Measurements from ENCODE around the gene PTER.

PTER gene, protein sequence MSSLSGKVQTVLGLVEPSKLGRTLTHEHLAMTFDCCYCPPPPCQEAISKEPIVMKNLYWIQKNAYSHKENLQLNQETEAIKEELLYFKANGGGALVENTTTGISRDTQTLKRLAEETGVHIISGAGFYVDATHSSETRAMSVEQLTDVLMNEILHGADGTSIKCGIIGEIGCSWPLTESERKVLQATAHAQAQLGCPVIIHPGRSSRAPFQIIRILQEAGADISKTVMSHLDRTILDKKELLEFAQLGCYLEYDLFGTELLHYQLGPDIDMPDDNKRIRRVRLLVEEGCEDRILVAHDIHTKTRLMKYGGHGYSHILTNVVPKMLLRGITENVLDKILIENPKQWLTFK

GRCh38 chr10:16436758-16437539, at the start of gene PTER:
Gene PTER, plus strand, starts transcription at chr10:16437010. Its CDS starts 47,375 bp downstream, at chr10:16484385.
- in situ Hi-C loops (cut with HindIII; ENCODE audit: low sequenced_read_pairs) = no loop called here
- peak within 1 kb of the TSS; percentile 49 for H3K4me3 ChIP-seq (ENCODE audit: low read depth, low read length)
- TF ChIP-seq, protein P1, sequence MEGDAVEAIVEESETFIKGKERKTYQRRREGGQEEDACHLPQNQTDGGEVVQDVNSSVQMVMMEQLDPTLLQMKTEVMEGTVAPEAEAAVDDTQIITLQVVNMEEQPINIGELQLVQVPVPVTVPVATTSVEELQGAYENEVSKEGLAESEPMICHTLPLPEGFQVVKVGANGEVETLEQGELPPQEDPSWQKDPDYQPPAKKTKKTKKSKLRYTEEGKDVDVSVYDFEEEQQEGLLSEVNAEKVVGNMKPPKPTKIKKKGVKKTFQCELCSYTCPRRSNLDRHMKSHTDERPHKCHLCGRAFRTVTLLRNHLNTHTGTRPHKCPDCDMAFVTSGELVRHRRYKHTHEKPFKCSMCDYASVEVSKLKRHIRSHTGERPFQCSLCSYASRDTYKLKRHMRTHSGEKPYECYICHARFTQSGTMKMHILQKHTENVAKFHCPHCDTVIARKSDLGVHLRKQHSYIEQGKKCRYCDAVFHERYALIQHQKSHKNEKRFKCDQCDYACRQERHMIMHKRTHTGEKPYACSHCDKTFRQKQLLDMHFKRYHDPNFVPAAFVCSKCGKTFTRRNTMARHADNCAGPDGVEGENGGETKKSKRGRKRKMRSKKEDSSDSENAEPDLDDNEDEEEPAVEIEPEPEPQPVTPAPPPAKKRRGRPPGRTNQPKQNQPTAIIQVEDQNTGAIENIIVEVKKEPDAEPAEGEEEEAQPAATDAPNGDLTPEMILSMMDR (IDR thresholded peaks at IDR 0.05; ENCODE audit: low read depth, low read length, missing control alignments) = no peak
- peak; percentile 49 for DNase-seq (ENCODE audit: low read depth)

DNA sequence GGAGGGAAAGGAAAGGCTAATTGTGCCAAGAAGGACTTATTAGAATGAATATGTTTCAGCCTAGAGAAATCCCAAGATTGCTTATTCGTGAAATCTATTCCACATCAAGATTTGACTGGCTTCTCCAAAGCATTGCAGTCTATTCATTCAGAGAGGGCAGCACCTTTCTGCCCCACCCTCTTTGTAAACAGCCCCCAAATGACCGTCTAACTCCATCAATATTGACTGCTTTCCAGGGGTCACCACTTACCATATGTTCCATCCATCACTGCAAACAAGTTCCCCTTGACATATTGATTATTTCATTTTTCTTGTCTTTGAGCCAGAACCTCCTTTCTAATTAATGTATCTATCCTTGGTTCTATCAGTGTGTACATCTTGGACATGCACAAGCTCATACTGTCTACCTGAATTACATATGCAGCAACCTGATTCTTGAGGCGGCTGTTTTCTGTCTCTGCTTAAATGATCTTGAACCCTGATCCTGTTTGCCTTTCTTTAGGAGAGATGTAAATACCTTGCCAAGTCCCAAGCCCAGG, 44.2 kb upstream of the PTER start:
- in situ Hi-C loops (cut with HindIII; ENCODE audit: low sequenced_read_pairs) = no loop called here
- no peak for DNase-seq (ENCODE audit: low read depth)
- TF ChIP-seq, protein P1 (IDR thresholded peaks at IDR 0.05; ENCODE audit: low read depth, low read length, missing control alignments) = no peak
- H3K4me3 ChIP-seq (ENCODE audit: low read depth, low read length) = no peak overlapping the region

DNA sequence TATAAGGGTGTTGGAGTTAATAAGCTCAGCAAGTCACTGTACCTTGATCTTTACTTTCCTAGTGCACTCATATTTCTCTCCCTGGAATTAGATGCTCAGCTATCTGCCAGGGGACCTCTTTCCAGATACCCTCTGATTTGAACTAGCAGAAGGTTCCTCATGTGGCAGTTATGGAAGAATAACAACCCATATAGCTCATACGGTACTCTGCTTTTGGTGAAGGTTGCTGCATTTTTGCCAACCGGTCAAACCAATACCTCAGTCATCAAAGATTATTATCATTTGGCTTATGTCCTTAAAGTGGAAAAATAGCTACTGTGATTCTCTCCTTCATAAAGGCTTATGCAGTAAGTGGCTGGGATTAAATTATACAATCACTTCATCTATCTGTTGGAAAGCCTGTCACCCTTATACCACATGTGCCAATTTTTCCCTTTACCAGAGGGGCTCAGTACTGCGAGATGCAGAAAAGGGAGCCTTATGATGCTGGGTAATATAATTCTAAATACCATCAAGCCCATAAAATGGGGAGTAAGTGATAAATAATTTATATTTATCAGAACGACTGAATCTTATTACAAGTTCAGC, 43.4 kb upstream of the PTER start:
- DNase-seq (ENCODE audit: low read depth) = no peak
- in situ Hi-C loops (cut with HindIII; ENCODE audit: low sequenced_read_pairs) = no loop called here
- H3K4me3 ChIP-seq (ENCODE audit: low read depth, low read length) = no peak overlapping the region
- TF ChIP-seq, protein P1 (IDR thresholded peaks at IDR 0.05; ENCODE audit: low read depth, low read length, missing control alignments) = no peak

GRCh38 chr10:16401416-16401815, 35.4 kb upstream of the PTER start:
- in situ Hi-C loops (cut with HindIII; ENCODE audit: low sequenced_read_pairs) = no loop called here
- no peak overlapping the region for H3K4me3 ChIP-seq (ENCODE audit: low read depth, low read length)
- DNase-seq (ENCODE audit: low read depth) = no peak
- TF ChIP-seq, protein P1 (IDR thresholded peaks at IDR 0.05; ENCODE audit: low read depth, low read length, missing control alignments) = no peak

DNA sequence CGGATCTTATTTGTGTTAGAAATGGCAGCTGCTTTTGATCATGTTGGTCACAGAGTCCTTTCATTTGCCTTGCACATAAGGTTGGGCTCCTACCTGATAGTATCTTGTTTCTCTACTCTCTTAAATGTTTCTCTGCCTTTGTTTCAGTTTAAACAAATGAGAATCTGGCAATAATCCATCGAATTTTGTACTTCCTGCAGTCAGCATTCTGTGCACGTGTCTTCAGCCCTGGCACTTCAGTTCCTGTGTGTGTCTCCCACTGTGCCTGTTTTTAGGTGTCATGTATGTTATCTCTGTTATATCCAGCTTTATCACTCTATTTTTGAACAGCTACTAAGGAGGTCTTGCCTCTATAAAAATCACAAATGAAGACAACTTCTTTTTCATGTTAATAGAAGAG, 28.4 kb upstream of the PTER start:
- no peak for DNase-seq (ENCODE audit: low read depth)
- TF ChIP-seq, protein P1 (IDR thresholded peaks at IDR 0.05; ENCODE audit: low read depth, low read length, missing control alignments) = no peak
- no peak overlapping the region for H3K4me3 ChIP-seq (ENCODE audit: low read depth, low read length)
- in situ Hi-C loops (cut with HindIII; ENCODE audit: low sequenced_read_pairs) = no loop called here

- TF ChIP-seq, protein P1 (IDR thresholded peaks at IDR 0.05; ENCODE audit: low read depth, low read length, missing control alignments) = no peak
- DNase-seq (ENCODE audit: low read depth) = no peak
- in situ Hi-C loops (cut with HindIII; ENCODE audit: low sequenced_read_pairs) = no loop called here
- H3K4me3 ChIP-seq (ENCODE audit: low read depth, low read length) = no peak overlapping the region
Observed at GRCh38 chr10:16417341-16417740, 19.5 kb upstream of the PTER start.
